ENCODE data around the gene MESP2.

DNA sequence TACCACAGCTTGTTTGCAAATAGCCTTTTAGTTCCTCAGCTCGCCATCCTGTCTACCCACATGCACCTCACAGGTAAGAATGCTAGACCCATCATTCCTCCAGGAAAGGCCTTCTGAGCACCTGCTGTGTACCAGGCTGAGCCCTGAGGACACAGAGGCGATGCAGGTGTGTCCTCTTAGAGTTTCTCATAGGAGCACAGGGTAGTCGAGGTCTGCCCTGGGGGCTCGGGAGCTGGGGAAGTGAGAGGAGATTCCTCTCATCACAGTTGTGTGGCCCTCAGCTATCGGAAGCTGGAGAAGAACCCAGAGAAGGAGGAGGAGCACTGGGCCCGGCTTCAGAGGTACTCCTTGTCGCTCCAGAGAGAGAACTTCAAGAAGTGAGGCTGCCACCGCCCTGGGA lies 33.1 kb upstream of the MESP2 start:
- TF ChIP-seq TARDBP (IDR thresholded peaks at IDR 0.05) (no peak), ELF4 (IDR thresholded peaks at IDR 0.05) (no peak), SP1 (IDR thresholded peaks at IDR 0.05) (no peak), ARNT (IDR thresholded peaks at IDR 0.05) (no peak), FOXA1 (IDR thresholded peaks at IDR 0.05) (no peak), FOXM1 (IDR thresholded peaks at IDR 0.05; ENCODE audit: borderline replicate concordance) (no peak), SUZ12 (IDR thresholded peaks at IDR 0.05) (no peak), FOXK2 (IDR thresholded peaks at IDR 0.05) (no peak), BHLHE40 (IDR thresholded peaks at IDR 0.05; ENCODE audit: borderline replicate concordance) (no peak), L3MBTL2 (conservative IDR thresholded peaks at IDR 0.05) (no peak)

Data from HEK293T (cell line).